HepG2 (cell line): Measurements from ENCODE around the gene RASA1. TPM values are rescaled to one million over a fixed set of nuclear protein-coding genes. Genes with fewer than 3 reads are reported as not detected.
A peak's percentile ranks its signal among the peaks of the same experiment; 100 is the strongest.

Source experiments
- AGO2 ChIP-seq: fragments of 200-400 bp; formaldehyde crosslinking; optimal IDR thresholded peaks from 2 replicates; pipeline ENCODE3; 2017; ENCODE audit warnings: mild to moderate bottlenecking, low read depth, low read length, moderate library complexity
- ARNT ChIP-seq: fragments of 450-650 bp; IDR thresholded peaks from 2 replicates; pipeline ENCODE4 v1.6.1; 2017
- ATF7-NPFF ChIP-seq: sonication (generic); formaldehyde crosslinking; IDR thresholded peaks from 2 replicates; pipeline ENCODE4 v1.8.1; 2023; ENCODE audit warnings: mild to moderate bottlenecking, low read depth, missing genetic modification reagents, moderate library complexity
- DR1 ChIP-seq: sonication (generic); formaldehyde crosslinking; IDR thresholded peaks from 2 replicates; pipeline ENCODE4 v1.8.0; 2021; ENCODE audit warnings: mild to moderate bottlenecking, missing genetic modification reagents, inconsistent platforms
- FOXC1 ChIP-seq: sonication (generic); formaldehyde crosslinking; IDR thresholded peaks from 2 replicates; pipeline ENCODE4 v1.8.0; 2022; ENCODE audit warnings: mild to moderate bottlenecking, missing genetic modification reagents, borderline replicate concordance
- HES4 ChIP-seq: sonication (generic); formaldehyde crosslinking; IDR thresholded peaks from 2 replicates; pipeline ENCODE4 v1.9.0; 2021; ENCODE audit warnings: mild to moderate bottlenecking, missing genetic modification reagents, borderline replicate concordance
- HIC2 ChIP-seq: sonication (generic); formaldehyde crosslinking; IDR thresholded peaks from 2 replicates; pipeline ENCODE4 v1.9.0; 2022; ENCODE audit warnings: low read depth, missing genetic modification reagents
- IKZF5 ChIP-seq: IDR thresholded peaks from 2 replicates; pipeline ENCODE4 v1.6.1; 2018; ENCODE audit warnings: missing genetic modification reagents, mild to moderate bottlenecking, missing compliant biosample characterization
- MNT ChIP-seq: fragments of 450-650 bp; IDR thresholded peaks from 2 replicates; pipeline ENCODE4 v1.6.1; 2016
- MTA3 ChIP-seq: sonication (generic); formaldehyde crosslinking; IDR thresholded peaks from 2 replicates; pipeline ENCODE4 v1.4.0; 2020; ENCODE audit warnings: missing genetic modification reagents
- POLR2A ChIP-seq, 2 experiments: IDR thresholded peaks; 2 replicates each; pipeline ENCODE4 v1.6.1; 2011; ENCODE audit warnings: low read depth in 2 of 2, low read length in 2 of 2, mild to moderate bottlenecking in 1 of 2, moderate library complexity in 1 of 2; ENCODE audit not compliant: insufficient read depth in 1 of 2
- STAG1 ChIP-seq: sonication (generic); formaldehyde crosslinking; IDR thresholded peaks from 2 replicates; pipeline ENCODE4 v1.4.0; 2020; ENCODE audit warnings: missing genetic modification reagents
- ZFAT ChIP-seq: sonication (generic); formaldehyde crosslinking; conservative IDR thresholded peaks from 2 replicates; pipeline ENCODE4 v1.8.1; 2023; ENCODE audit warnings: missing genetic modification reagents, inconsistent platforms
- ZNF101 ChIP-seq: sonication (generic); formaldehyde crosslinking; IDR thresholded peaks from 2 replicates; pipeline ENCODE4 v1.4.0; 2020; ENCODE audit warnings: mild to moderate bottlenecking, low read depth, missing genetic modification reagents, borderline replicate concordance
- ZNF20 ChIP-seq: sonication (generic); formaldehyde crosslinking; IDR thresholded peaks from 2 replicates; pipeline ENCODE4 v1.4.0; 2020; ENCODE audit warnings: mild to moderate bottlenecking, moderate library complexity, missing genetic modification reagents
- ZNF234 ChIP-seq: sonication (generic); formaldehyde crosslinking; conservative IDR thresholded peaks from 2 replicates; pipeline ENCODE4 v1.5.1; 2020; ENCODE audit warnings: mild to moderate bottlenecking, missing genetic modification reagents
- ZNF33A ChIP-seq: sonication (generic); formaldehyde crosslinking; IDR thresholded peaks from 2 replicates; pipeline ENCODE4 v1.5.1; 2020; ENCODE audit warnings: missing genetic modification reagents, mild to moderate bottlenecking, moderate library complexity, borderline replicate concordance
- ZNF513 ChIP-seq: sonication (generic); formaldehyde crosslinking; conservative IDR thresholded peaks from 2 replicates; pipeline ENCODE4 v1.5.0; 2020; ENCODE audit warnings: missing genetic modification reagents
- ZNF552 ChIP-seq: sonication (generic); formaldehyde crosslinking; IDR thresholded peaks from 2 replicates; pipeline ENCODE4 v1.9.0; 2022; ENCODE audit warnings: missing genetic modification reagents, mild to moderate bottlenecking, borderline replicate concordance
- ZNF619 ChIP-seq: sonication (generic); formaldehyde crosslinking; IDR thresholded peaks from 2 replicates; pipeline ENCODE4 v1.4.0; 2020; ENCODE audit warnings: mild to moderate bottlenecking, missing genetic modification reagents
- ZNF776 ChIP-seq: sonication (generic); formaldehyde crosslinking; IDR thresholded peaks from 2 replicates; pipeline ENCODE4 v1.4.0; 2020; ENCODE audit warnings: mild to moderate bottlenecking, missing genetic modification reagents
- ZNF792 ChIP-seq: IDR thresholded peaks from 2 replicates; pipeline ENCODE4 v1.6.1; 2016
- ZNF878 ChIP-seq: sonication (generic); formaldehyde crosslinking; IDR thresholded peaks from 2 replicates; pipeline ENCODE4 v1.8.1; 2023; ENCODE audit warnings: mild to moderate bottlenecking, missing genetic modification reagents, moderate library complexity
- polyA plus RNA-seq, 8 experiments: library from polyadenylated mRNA; depleted of rRNA in 3 of 8; stranded (reverse) in 7 of 8; unstranded in 1 of 8; fragments of >200 nt; fragmentation: Illumina TruSeq in 4 of 8; extraction: Trizol in 4 of 8; gene quantifications; 2 replicates each; pipeline versions ENCODE4 v1.2.1 to v1.2.3, GENCODE V29; 2011 to 2016; ENCODE audit warnings: low read depth in 4 of 8, missing spikeins in 1 of 8, mixed read lengths in 1 of 8; ENCODE audit not compliant: insufficient read depth in 1 of 8
- total RNA-seq, 5 experiments: library from RNA; depleted of rRNA; stranded (reverse); fragments of >200 nt; fragmentation: Illumina TruSeq; extraction: Trizol; gene quantifications; 2 replicates each; pipeline ENCODE4 v1.2.3, GENCODE V29; 2016; ENCODE audit warnings: low read depth in 1 of 5

The RASA1 gene
- total and polyA plus RNA-seq, 2 of the 13 experiments (the other 11 are each of a cell fraction or from before 2014, with no cell fraction given), result 19.5 to 20.5 TPM

- TF ChIP-seq ZNF234 (no peak; the same call in 1 of the 2 replicates), ZNF20 (no peak), IKZF5 (no peak), ZNF513 (CRISPR knock-in tag) (no peak), ZNF552 (no peak), HIC2 (no peak), HES4 (CRISPR knock-in tag) (no peak), ZNF33A (no peak), ZFAT (no peak), ZNF792 (no peak), DR1 (CRISPR knock-in tag) (no peak), ARNT (no peak), ZNF101 (no peak), FOXC1 (CRISPR knock-in tag) (no peak), ATF7-NPFF (CRISPR knock-in tag) (no peak; the same call in 1 of the 2 replicates), ZNF776 (CRISPR knock-in tag) (no peak), STAG1 (CRISPR knock-in tag) (no peak), ZNF878 (no peak), ZNF619 (CRISPR knock-in tag) (no peak), MNT (no peak), POLR2A (IDR thresholded peaks at IDR 0.05; ENCODE audit: insufficient read depth in 1 of 2, low read depth in 2 of 2, low read length in 2 of 2) (peak in 1 of 2 experiments; percentile 76; a peak in 2 of 4 replicates), MTA3 (CRISPR knock-in tag) (no peak), AGO2 (peak; percentile 84)
Observed at GRCh38 chr5:87268126-87268969, 665 bp downstream of the RASA1 start (continued).
